HG03354 (cell line): ENCODE results near the gene ACSS2.

Experiments used
- ATAC-seq: cut with Tn5 transposase; IDR thresholded peaks from one replicate; pipeline ENCODE4 v1.9.1; 2021; ENCODE audit warnings: mild to moderate bottlenecking; ENCODE audit not compliant: unreplicated experiment, poor library complexity, severe bottlenecking

ACSS2 gene

DNA sequence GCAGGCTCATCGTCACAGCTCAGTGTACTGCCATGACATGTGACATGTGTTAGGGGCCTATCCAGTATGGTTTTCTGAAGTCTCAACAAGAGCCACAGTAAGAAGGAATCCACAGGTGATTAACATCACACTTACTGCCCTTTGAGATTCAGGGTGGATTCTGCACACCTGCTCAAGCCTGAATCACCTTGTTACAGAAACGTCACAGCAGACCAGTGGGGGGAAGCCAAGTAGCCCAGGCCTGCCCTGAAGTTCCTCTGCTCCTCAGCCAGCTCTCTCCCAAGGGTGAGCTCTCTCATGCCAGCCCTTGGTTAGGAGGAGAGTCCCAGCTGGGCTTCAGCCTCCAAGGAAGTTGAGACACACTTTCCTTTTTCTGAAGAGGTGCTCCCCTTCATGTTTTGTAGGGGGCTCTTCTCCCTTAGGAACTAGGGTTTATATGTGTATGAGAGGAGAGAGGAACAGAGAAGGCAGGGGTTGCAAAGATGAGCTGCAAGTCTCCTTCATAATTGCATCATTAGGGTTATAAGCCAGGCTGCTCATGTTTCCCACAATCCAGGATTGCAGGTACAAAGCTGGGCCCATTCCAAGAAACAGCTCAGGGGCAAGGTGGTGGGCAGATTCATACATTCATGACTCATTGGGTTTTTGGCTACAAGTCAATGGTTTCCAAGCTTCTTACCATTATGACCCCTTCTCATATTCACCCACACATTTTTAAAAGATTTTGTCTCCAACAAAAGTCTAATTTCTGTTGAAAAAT is 67.6 kb downstream of the ACSS2 start:
- ATAC-seq = no peak

- ATAC-seq = no peak
Measured at GRCh38 chr20:34945315-34946077, 69.1 kb downstream of the ACSS2 start.

DNA sequence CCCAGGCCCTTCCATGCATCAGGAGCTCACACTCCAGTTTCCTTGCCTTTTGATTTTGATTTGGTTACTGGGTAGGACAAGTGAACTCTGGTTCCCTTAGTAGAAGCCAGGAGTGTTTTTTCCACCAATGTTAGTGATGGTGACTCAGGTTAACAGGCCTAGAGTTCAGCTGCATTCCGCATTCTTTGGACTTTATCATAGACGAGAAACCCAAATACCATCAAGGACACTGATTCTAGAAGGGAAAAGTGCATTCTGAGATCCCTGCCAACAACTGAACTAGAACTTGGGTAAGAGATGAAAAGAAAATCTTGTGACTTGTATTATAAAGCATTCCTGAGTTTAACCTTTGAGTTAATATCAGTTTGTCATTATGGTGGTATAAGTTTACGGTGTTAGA is 70.2 kb downstream of the ACSS2 start:
- ATAC-seq = no peak

GRCh38 chr20:34947336-34947735 is 70.9 kb downstream of the ACSS2 start:
- no peak for ATAC-seq

DNA sequence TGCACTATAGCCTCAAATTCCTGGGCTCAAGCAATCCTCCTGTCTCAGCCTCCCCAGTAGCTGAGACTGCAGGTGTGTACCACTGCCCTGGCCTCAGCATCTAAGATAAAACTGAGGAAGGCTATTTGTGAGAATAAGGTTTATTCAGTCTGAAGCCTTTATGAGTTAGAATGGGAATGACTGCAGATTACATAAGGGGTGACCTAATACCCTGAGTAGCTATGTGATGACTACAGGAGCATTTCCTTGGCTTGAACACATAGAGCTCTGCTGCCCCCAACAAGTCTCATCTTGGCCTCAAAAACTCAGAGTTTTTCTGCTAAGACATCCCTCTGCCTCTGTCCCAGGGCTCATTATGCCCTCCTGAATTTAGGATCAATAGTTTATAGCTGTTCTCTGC is 71.6 kb downstream of the ACSS2 start:
- no peak for ATAC-seq

GRCh38 chr20:34949120-34949519 is 72.7 kb downstream of the ACSS2 start:
- ATAC-seq = no peak

- ATAC-seq = no peak
Measured at GRCh38 chr20:34951252-34951651, 74.8 kb downstream of the ACSS2 start.

DNA sequence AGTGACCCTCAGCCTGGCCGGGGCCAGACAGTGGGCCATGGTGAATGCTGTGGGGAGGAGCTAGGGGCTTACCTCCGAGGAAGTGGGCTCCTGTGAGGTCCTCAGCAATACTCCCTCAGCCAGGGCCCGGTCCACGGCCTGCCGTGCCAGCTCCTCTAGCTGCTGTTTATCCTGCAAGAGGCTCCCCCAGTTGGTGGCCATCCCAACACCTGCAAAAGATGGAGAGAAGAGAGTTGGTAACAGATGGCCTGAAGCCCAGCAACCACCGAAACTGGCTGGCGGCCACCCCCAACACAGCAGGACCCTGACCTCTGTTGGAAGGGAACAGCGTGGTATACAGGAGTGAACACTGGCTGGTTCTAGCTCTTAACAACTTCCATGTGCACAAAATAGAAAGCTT is 75.2 kb downstream of the ACSS2 start:
- ATAC-seq = no peak

- ATAC-seq = no peak
Measured at GRCh38 chr20:34952671-34953070, 76.3 kb downstream of the ACSS2 start.

- no peak for ATAC-seq
Measured at GRCh38 chr20:34953960-34954359, 77.5 kb downstream of the ACSS2 start.

GRCh38 chr20:34954904-34955230 is 78.5 kb downstream of the ACSS2 start:
- no peak for ATAC-seq

GRCh38 chr20:34955231-34956040 is 79.0 kb downstream of the ACSS2 start, which contains the start of the genes GSS and MYH7B:
TSS of gene GSS (minus strand) at chr20:34955806. CDS start at chr20:34951852, 3,954 bp downstream.
TSS of gene MYH7B (plus strand) at chr20:34955868. CDS start at chr20:34978006, 22,138 bp downstream.
- peak; percentile 89 for ATAC-seq

DNA sequence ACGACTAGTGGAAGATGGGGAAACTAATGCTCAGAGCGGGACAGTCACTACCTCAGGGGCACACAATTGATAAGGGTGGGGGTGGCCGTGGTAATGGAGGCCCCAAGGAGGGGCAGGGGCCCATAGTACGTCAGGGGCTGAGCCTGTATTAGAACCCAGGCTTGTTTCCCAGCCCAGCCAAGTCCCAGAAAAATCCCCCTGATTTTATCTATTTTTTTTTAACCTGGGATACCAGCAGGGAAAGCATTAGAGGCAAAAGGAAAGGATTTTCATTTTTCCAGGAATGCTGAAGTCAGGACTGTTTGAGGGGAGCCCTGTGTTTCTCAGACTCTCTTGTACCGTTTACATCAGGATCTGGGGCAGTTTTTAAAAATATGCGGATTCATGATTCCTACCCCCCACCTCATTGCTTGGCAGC is 79.6 kb downstream of the ACSS2 start:
- ATAC-seq = no peak

DNA sequence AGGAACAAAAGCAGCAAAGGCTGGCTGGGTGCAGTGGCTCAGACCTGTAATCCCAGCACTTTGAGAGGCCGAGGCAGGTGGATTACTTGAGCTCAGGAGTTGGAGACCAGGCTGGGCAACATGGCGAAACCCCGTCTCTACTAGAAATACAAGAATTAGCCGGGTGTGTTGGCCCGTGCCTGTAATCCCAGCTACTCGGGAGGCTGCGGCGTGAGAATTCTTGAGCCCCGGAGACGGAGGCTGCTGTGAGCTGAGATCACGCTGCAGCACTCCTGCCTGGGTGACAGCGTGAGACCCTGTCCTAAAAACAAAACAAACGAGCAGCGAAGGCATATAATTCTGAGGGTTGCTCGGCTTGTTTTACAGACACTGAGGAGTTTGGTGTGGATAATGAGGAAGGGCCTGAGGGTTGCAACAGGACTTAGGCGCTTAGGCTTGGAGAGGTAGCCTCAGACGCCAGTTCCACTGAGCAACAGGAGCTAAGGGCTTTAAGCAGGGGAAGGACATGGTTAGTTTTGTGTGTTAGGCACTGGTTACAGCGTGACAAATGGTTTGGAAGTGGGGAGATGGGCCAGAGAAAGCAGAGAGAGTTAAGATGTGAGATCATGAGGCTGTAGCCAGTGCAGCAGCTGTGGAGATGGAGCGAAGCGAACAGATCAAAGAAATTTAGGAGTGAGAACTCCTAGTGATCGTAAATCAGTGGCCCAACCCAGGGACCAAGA is 80.5 kb downstream of the ACSS2 start:
- no peak for ATAC-seq

- no peak for ATAC-seq
Measured at GRCh38 chr20:34964486-34964885, 88.1 kb downstream of the ACSS2 start.

GRCh38 chr20:34965051-34965450 is 88.6 kb downstream of the ACSS2 start:
- ATAC-seq = no peak

GRCh38 chr20:34967421-34967820 is 91.0 kb downstream of the ACSS2 start:
- ATAC-seq = no peak

GRCh38 chr20:34968042-34968775 is 91.8 kb downstream of the ACSS2 start:
- no peak for ATAC-seq

DNA sequence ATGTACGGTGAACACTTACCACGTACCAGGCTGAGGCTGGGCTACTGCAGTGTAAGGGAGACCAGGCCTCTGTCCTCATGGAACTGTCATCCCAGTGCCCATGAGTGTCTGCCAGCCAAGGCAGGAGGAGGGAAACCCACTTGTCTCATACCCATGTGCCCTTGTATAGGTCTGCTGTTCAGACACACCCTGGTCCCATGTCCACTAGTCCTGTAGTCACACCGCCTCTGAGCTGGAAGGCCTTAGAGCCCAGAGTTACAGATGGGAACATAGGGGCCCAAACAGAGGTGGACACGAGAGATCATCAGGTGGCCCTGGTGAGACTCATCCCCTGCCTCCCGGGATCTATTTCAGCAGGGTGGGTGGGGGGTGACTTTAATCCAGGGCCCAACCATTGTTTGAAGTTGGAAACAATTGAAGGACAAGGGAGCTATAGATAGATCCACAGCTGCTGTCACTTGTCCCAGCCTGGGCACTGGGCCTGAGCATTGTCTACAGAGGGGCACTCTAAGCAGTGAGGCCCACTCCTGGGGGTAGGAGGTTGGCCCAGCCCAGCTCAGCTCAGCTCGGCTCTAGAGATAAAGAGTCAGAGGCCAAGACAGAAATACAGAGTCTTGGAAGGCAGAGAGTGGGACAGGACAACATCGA is 93.9 kb downstream of the ACSS2 start:
- ATAC-seq = no peak
